DND-41 (cell line): ENCODE measurements around the gene COX14.

Source experiments
- CTCF ChIP-seq: IDR thresholded peaks from 2 replicates; pipeline ENCODE4 v1.5.1; 2012; ENCODE audit warnings: borderline replicate concordance, low read length, moderate library complexity, mild to moderate bottlenecking; ENCODE audit not compliant: poor library complexity, severe bottlenecking; ENCODE audit errors: extremely low read depth
- EZH2 ChIP-seq: IDR thresholded peaks from 3 replicates; pipeline ENCODE4 v1.6.1; 2012; ENCODE audit warnings: borderline replicate concordance, low read depth, mild to moderate bottlenecking, moderate library complexity, low read length, inconsistent platforms; ENCODE audit not compliant: severe bottlenecking

- TF ChIP-seq CTCF = no peak
- no peak for TF ChIP-seq EZH2
These were observed 601 bp downstream of the COX14 start for GRCh38 chr12:50112456-50113218.
